ENCODE results near the gene GALNT5. TPM values are rescaled to one million over a fixed set of nuclear protein-coding genes. Genes with fewer than 3 reads are reported as not detected.

GALNT5 gene
- total RNA-seq, 1 experiment from 2014 or later: not detected

- Histone ChIP-seq H3K4me1 (ENCODE audit: low read length) (no peaks in the 10 kb centered on the region), H4K20me1 (ENCODE audit: insufficient read depth, low read depth, low read length) (no peaks in the 10 kb centered on the region), H3K4me3 (ENCODE audit: low read length) (no peak overlapping the region), H3K27ac (ENCODE audit: low read length) (no peak overlapping the region), H3K36me3 (ENCODE audit: insufficient read depth, low read length) (no peaks in the 10 kb centered on the region), H3K79me2 (ENCODE audit: low read length) (no peaks in the 10 kb centered on the region), H3K9me2 (replicated peaks; ENCODE audit: insufficient read depth, low read length) (no peaks in the 10 kb centered on the region), H3K9ac (ENCODE audit: low read length) (no peak overlapping the region), H3K4me2 (ENCODE audit: low read depth, low read length, poor library complexity, severe bottlenecking) (no peak overlapping the region), H3K27me3 (ENCODE audit: low read length) (no peaks in the 10 kb centered on the region), H2AFZ (ENCODE audit: low read length) (no peak overlapping the region), H3K9me3 (ENCODE audit: low read length) (no peaks in the 10 kb centered on the region)
- DNase-seq: no peak
Observed at GRCh38 chr2:157319795-157320194, 62.3 kb downstream of the GALNT5 start.

- Histone ChIP-seq H3K4me1 (ENCODE audit: low read length) (no peaks in the 10 kb centered on the region), H3K27ac (ENCODE audit: low read length) (no peak overlapping the region), H3K9me3 (ENCODE audit: low read length) (no peaks in the 10 kb centered on the region)
Observed at GRCh38 chr2:157320409-157320808, 62.9 kb downstream of the GALNT5 start.

GRCh38 chr2:157321466-157321865 is 64.0 kb downstream of the GALNT5 start:
- Histone ChIP-seq H3K9me2 (replicated peaks; ENCODE audit: insufficient read depth, low read length) (no peaks in the 10 kb centered on the region), H3K36me3 (ENCODE audit: insufficient read depth, low read length) (no peaks in the 10 kb centered on the region), H3K4me3 (ENCODE audit: low read length) (no peak overlapping the region), H3K4me2 (ENCODE audit: low read depth, low read length, poor library complexity, severe bottlenecking) (no peak overlapping the region), H2AFZ (ENCODE audit: low read length) (no peak overlapping the region), H3K9ac (ENCODE audit: low read length) (no peak overlapping the region), H3K27me3 (ENCODE audit: low read length) (no peaks in the 10 kb centered on the region), H3K79me2 (ENCODE audit: low read length) (no peaks in the 10 kb centered on the region), H4K20me1 (ENCODE audit: insufficient read depth, low read depth, low read length) (no peaks in the 10 kb centered on the region), H3K27ac (ENCODE audit: low read length) (no peak overlapping the region), H3K4me1 (ENCODE audit: low read length) (no peaks in the 10 kb centered on the region), H3K9me3 (ENCODE audit: low read length) (no peaks in the 10 kb centered on the region)
- no peak for DNase-seq

More at GRCh38 chr2:157320409-157320808, 62.9 kb downstream of the GALNT5 start:
- Histone ChIP-seq H2AFZ (ENCODE audit: low read length) (no peak overlapping the region), H3K36me3 (ENCODE audit: insufficient read depth, low read length) (no peaks in the 10 kb centered on the region), H3K4me2 (ENCODE audit: low read depth, low read length, poor library complexity, severe bottlenecking) (no peak overlapping the region), H3K9ac (ENCODE audit: low read length) (no peak overlapping the region), H3K9me2 (replicated peaks; ENCODE audit: insufficient read depth, low read length) (no peaks in the 10 kb centered on the region), H4K20me1 (ENCODE audit: insufficient read depth, low read depth, low read length) (no peaks in the 10 kb centered on the region), H3K4me3 (ENCODE audit: low read length) (no peak overlapping the region), H3K79me2 (ENCODE audit: low read length) (no peaks in the 10 kb centered on the region), H3K27me3 (ENCODE audit: low read length) (no peaks in the 10 kb centered on the region)
- DNase-seq: no peak

GRCh38 chr2:157322432-157322831 is 64.9 kb downstream of the GALNT5 start:
- H3K79me2 ChIP-seq (ENCODE audit: low read length): no peaks in the 10 kb centered on the region
- H3K9ac ChIP-seq (ENCODE audit: low read length): no peak overlapping the region
- no peaks in the 10 kb centered on the region for H3K27me3 ChIP-seq (ENCODE audit: low read length)
- H2AFZ ChIP-seq (ENCODE audit: low read length): no peak overlapping the region
- H4K20me1 ChIP-seq (ENCODE audit: insufficient read depth, low read depth, low read length): no peaks in the 10 kb centered on the region
- DNase-seq: no peak
- no peak overlapping the region for H3K4me3 ChIP-seq (ENCODE audit: low read length)
- H3K9me2 ChIP-seq (replicated peaks; ENCODE audit: insufficient read depth, low read length): no peaks in the 10 kb centered on the region
- no peak overlapping the region for H3K4me2 ChIP-seq (ENCODE audit: low read depth, low read length, poor library complexity, severe bottlenecking)
- H3K27ac ChIP-seq (ENCODE audit: low read length): no peak overlapping the region
- no peaks in the 10 kb centered on the region for H3K36me3 ChIP-seq (ENCODE audit: insufficient read depth, low read length)
- no peaks in the 10 kb centered on the region for H3K9me3 ChIP-seq (ENCODE audit: low read length)
- no peaks in the 10 kb centered on the region for H3K4me1 ChIP-seq (ENCODE audit: low read length)

GRCh38 chr2:157324331-157324843 is 66.9 kb downstream of the GALNT5 start:
- H2AFZ ChIP-seq (ENCODE audit: low read length): no peak overlapping the region
- DNase-seq: no peak
- H3K27me3 ChIP-seq (ENCODE audit: low read length): no peaks in the 10 kb centered on the region
- H3K4me2 ChIP-seq (ENCODE audit: low read depth, low read length, poor library complexity, severe bottlenecking): no peak overlapping the region
- no peaks in the 10 kb centered on the region for H4K20me1 ChIP-seq (ENCODE audit: insufficient read depth, low read depth, low read length)
- no peaks in the 10 kb centered on the region for H3K9me2 ChIP-seq (replicated peaks; ENCODE audit: insufficient read depth, low read length)
- H3K9ac ChIP-seq (ENCODE audit: low read length): no peak overlapping the region
- H3K36me3 ChIP-seq (ENCODE audit: insufficient read depth, low read length): no peaks in the 10 kb centered on the region
- no peaks in the 10 kb centered on the region for H3K9me3 ChIP-seq (ENCODE audit: low read length)
- peaks cover 10% of the 10 kb centered on the region for H3K4me1 ChIP-seq (ENCODE audit: low read length)
- no peak overlapping the region for H3K27ac ChIP-seq (ENCODE audit: low read length)
- no peaks in the 10 kb centered on the region for H3K79me2 ChIP-seq (ENCODE audit: low read length)
- no peak overlapping the region for H3K4me3 ChIP-seq (ENCODE audit: low read length)

- no peaks in the 10 kb centered on the region for H3K36me3 ChIP-seq (ENCODE audit: insufficient read depth, low read length)
- no peaks in the 10 kb centered on the region for H3K27me3 ChIP-seq (ENCODE audit: low read length)
- H3K4me2 ChIP-seq (ENCODE audit: low read depth, low read length, poor library complexity, severe bottlenecking): no peak within 1 kb of the TSS
- no peak within 1 kb of the TSS for H3K4me3 ChIP-seq (ENCODE audit: low read length)
- no peaks in the 10 kb centered on the region for H3K79me2 ChIP-seq (ENCODE audit: low read length)
- H3K9me2 ChIP-seq (replicated peaks; ENCODE audit: insufficient read depth, low read length): no peaks in the 10 kb centered on the region
- no peak for DNase-seq
- no peaks in the 10 kb centered on the region for H3K9me3 ChIP-seq (ENCODE audit: low read length)
- H4K20me1 ChIP-seq (ENCODE audit: insufficient read depth, low read depth, low read length): no peaks in the 10 kb centered on the region
- H3K9ac ChIP-seq (ENCODE audit: low read length): no peak within 1 kb of the TSS
- no peak within 1 kb of the TSS for H2AFZ ChIP-seq (ENCODE audit: low read length)
- H3K4me1 ChIP-seq (ENCODE audit: low read length): peaks cover 10% of the 10 kb centered on the region
- no peak within 1 kb of the TSS for H3K27ac ChIP-seq (ENCODE audit: low read length)
Observed at GRCh38 chr2:157325786-157326185, 68.3 kb downstream of the GALNT5 start, which contains the start of gene ERMN. TSS of gene ERMN (minus strand) at chr2:157325824. CDS start at chr2:157325642, 182 bp downstream.

GRCh38 chr2:157326698-157327097 is 69.2 kb downstream of the GALNT5 start:
- Histone ChIP-seq H3K9me3 (ENCODE audit: low read length) (no peaks in the 10 kb centered on the region), H3K9me2 (replicated peaks; ENCODE audit: insufficient read depth, low read length) (no peaks in the 10 kb centered on the region), H3K4me2 (ENCODE audit: low read depth, low read length, poor library complexity, severe bottlenecking) (no peak overlapping the region), H3K79me2 (ENCODE audit: low read length) (no peaks in the 10 kb centered on the region), H3K4me1 (ENCODE audit: low read length) (peaks cover 10% of the 10 kb centered on the region), H3K9ac (ENCODE audit: low read length) (no peak overlapping the region), H3K36me3 (ENCODE audit: insufficient read depth, low read length) (no peaks in the 10 kb centered on the region), H4K20me1 (ENCODE audit: insufficient read depth, low read depth, low read length) (no peaks in the 10 kb centered on the region), H3K27ac (ENCODE audit: low read length) (no peak overlapping the region), H3K4me3 (ENCODE audit: low read length) (no peak overlapping the region), H3K27me3 (ENCODE audit: low read length) (no peaks in the 10 kb centered on the region), H2AFZ (ENCODE audit: low read length) (no peak overlapping the region)
- no peak for DNase-seq

GRCh38 chr2:157327200-157327599 is 69.7 kb downstream of the GALNT5 start:
- Histone ChIP-seq H3K27ac (ENCODE audit: low read length) (no peak overlapping the region), H3K9ac (ENCODE audit: low read length) (no peak overlapping the region), H3K79me2 (ENCODE audit: low read length) (no peaks in the 10 kb centered on the region), H3K36me3 (ENCODE audit: insufficient read depth, low read length) (no peaks in the 10 kb centered on the region), H3K9me3 (ENCODE audit: low read length) (no peaks in the 10 kb centered on the region), H3K4me3 (ENCODE audit: low read length) (no peak overlapping the region), H3K4me1 (ENCODE audit: low read length) (peaks cover 10% of the 10 kb centered on the region), H4K20me1 (ENCODE audit: insufficient read depth, low read depth, low read length) (no peaks in the 10 kb centered on the region), H2AFZ (ENCODE audit: low read length) (no peak overlapping the region), H3K9me2 (replicated peaks; ENCODE audit: insufficient read depth, low read length) (no peaks in the 10 kb centered on the region), H3K27me3 (ENCODE audit: low read length) (no peaks in the 10 kb centered on the region), H3K4me2 (ENCODE audit: low read depth, low read length, poor library complexity, severe bottlenecking) (no peak overlapping the region)
- DNase-seq: no peak

All from Karpas-422 (cell line).